Muscle layer of duodenum (tissue), 2 donors: ENCODE measurements around the gene SSR1.
"Not testable (repeated sequence)": the region's sequence is repeated elsewhere in the genome, so short reads cannot be mapped to it uniquely, and the experiment has no call there.

Experiments
- H3K27ac ChIP-seq: one replicate; pipeline ENCODE4 v1.7.0; 2013; ENCODE audit warnings: mild to moderate bottlenecking, low read length
- H3K27me3 ChIP-seq: one replicate; pipeline ENCODE4 v1.7.0; 2013; ENCODE audit warnings: low read depth, mild to moderate bottlenecking, control low read depth, low read length
- H3K36me3 ChIP-seq, 2 donors: one replicate each; pipeline ENCODE4 v1.7.0; 2013; ENCODE audit warnings: low read length in 2 of 2, control low read depth in 1 of 2, mild to moderate bottlenecking in 1 of 2; ENCODE audit not compliant: insufficient read depth in 2 of 2, control insufficient read depth in 1 of 2
- H3K4me1 ChIP-seq, 2 donors: one replicate each; pipeline ENCODE4 v1.7.0; 2013; ENCODE audit warnings: low read length in 2 of 2, mild to moderate bottlenecking in 2 of 2, control low read depth in 1 of 2, moderate library complexity in 1 of 2; ENCODE audit not compliant: insufficient read depth in 2 of 2, control insufficient read depth in 1 of 2
- H3K4me3 ChIP-seq, 2 donors: one replicate each; pipeline ENCODE4 v1.7.0; 2013; ENCODE audit warnings: low read length in 2 of 2, low read depth in 1 of 2, mild to moderate bottlenecking in 1 of 2
- H3K9me3 ChIP-seq, 2 donors: one replicate each; pipeline ENCODE4 v1.7.0; 2013; ENCODE audit warnings: low read length in 2 of 2, control low read depth in 1 of 2, mild to moderate bottlenecking in 1 of 2; ENCODE audit not compliant: control insufficient read depth in 1 of 2
- donor health status: healthy.

The SSR1 gene

GRCh38 chr6:7312616-7313504 is at the start of gene SSR1:
Gene SSR1, minus strand, starts transcription at chr6:7313199. Its CDS starts 79 bp downstream, at chr6:7313120.
- Histone ChIP-seq H3K4me3 (peak within 1 kb of the TSS; percentile 98), H3K9me3 (no peaks in the 10 kb centered on the region), H3K27me3 (no peaks in the 10 kb centered on the region), H3K36me3 (peaks cover 3 to 22% of the 10 kb centered on the region in 2 donors), H3K27ac (peak within 1 kb of the TSS; percentile 94), H3K4me1 (peaks cover 0 to 25% of the 10 kb centered on the region in 2 donors)

GRCh38 chr6:7351916-7352315 is 38.9 kb upstream of the SSR1 start:
- H3K27ac ChIP-seq, H3K9me3 ChIP-seq, H3K36me3 ChIP-seq, H3K4me1 ChIP-seq, H3K27me3 ChIP-seq, H3K4me3 ChIP-seq: not testable (repeated sequence)

DNA sequence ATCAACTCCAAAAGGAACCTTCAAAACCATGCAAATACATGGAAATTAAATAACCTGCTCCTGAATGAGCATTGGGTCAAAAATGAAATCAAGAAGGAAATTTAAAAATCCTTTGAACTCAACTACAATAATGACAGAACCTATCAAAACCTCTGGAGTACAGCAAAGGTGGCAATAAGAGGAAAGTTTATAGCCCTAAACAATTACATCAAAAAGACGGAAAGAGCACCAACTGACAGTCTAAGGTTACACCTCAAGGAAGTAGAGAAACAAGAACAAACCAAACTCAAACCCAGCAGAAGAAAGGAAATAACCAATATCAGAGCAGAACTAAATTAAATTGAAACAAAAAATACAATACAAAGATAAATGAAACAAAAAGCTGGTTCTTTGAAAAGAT is 37.6 kb upstream of the SSR1 start:
- H3K9me3 ChIP-seq, H3K4me3 ChIP-seq, H3K4me1 ChIP-seq, H3K27ac ChIP-seq, H3K36me3 ChIP-seq, H3K27me3 ChIP-seq: not testable (repeated sequence)

- not testable (repeated sequence) for H3K9me3 ChIP-seq, H3K27me3 ChIP-seq, H3K4me3 ChIP-seq, H3K36me3 ChIP-seq, H3K4me1 ChIP-seq, H3K27ac ChIP-seq
Observed at GRCh38 chr6:7347551-7347997, 34.6 kb upstream of the SSR1 start.

GRCh38 chr6:7344773-7345450 is 31.9 kb upstream of the SSR1 start:
- H3K4me1 ChIP-seq, H3K36me3 ChIP-seq, H3K4me3 ChIP-seq, H3K9me3 ChIP-seq, H3K27ac ChIP-seq, H3K27me3 ChIP-seq: not testable (repeated sequence)

GRCh38 chr6:7343546-7344475 is 30.8 kb upstream of the SSR1 start:
- H3K9me3 ChIP-seq = no peaks in the 10 kb centered on the region
- H3K27me3 ChIP-seq = no peaks in the 10 kb centered on the region
- H3K4me1 ChIP-seq = no peaks in the 10 kb centered on the region
- H3K27ac ChIP-seq = no peak overlapping the region
- no peak overlapping the region for H3K4me3 ChIP-seq
- no peaks in the 10 kb centered on the region for H3K36me3 ChIP-seq

GRCh38 chr6:7341989-7342742 is 29.2 kb upstream of the SSR1 start:
- no peaks in the 10 kb centered on the region for H3K9me3 ChIP-seq
- H3K36me3 ChIP-seq = no peaks in the 10 kb centered on the region
- no peak overlapping the region for H3K27ac ChIP-seq
- H3K4me3 ChIP-seq = no peak overlapping the region
- H3K27me3 ChIP-seq = no peaks in the 10 kb centered on the region
- no peaks in the 10 kb centered on the region for H3K4me1 ChIP-seq

DNA sequence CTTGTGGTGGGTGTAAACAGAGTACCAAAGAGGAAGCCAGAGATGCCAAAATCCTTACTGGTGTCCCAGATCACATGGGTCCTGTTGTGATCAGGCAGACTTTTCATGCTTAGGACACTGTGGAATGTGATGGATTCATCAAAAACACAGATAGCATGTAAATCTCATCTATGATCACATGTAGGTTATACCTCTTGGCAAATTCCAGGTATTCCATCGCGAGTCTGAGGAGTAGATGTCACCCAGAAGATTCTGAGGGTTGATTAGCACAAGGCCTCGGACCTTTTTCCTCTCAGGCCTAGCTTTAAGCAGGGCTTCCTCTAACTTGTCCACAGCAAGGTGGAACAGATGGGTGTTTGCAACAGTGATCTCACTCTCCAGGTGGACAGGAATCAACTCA is 28.3 kb upstream of the SSR1 start:
- Histone ChIP-seq H3K27me3 (no peaks in the 10 kb centered on the region), H3K27ac (no peak overlapping the region), H3K4me1 (no peaks in the 10 kb centered on the region), H3K9me3 (no peaks in the 10 kb centered on the region), H3K36me3 (no peaks in the 10 kb centered on the region), H3K4me3 (no peak overlapping the region)

DNA sequence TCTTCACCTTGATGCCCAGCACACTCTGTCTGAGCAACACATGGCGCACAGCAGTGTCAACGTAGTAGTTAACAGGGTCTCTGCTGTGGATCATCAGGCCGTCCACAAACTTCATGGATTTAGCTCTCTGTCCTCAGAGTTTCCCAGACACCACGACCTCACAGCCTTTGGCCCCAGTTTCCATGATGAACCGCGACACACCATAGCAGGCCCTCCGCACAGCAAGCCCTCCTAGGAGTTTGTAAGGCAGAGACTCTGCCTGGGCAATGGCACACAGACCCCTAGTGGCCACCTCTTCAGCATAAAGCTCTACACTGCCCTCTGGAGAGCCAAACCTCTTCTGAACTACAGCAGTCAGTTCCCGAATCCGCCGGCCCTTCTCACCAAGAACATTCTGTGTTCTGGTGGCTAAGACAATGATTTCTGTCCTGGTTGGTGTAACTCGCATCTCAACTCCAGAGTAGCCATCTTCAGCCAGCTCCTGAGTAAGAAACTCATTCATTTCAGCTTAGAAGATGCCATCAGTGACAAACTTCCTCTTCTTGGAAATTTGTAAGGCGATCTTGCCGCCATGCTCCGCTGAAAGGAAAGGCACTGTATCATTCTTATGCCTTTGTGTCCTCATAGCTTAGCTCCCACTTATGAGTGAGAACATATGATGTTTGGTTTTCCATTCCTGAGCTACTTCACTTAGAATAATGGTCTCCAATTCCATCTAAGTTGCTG is 26.2 kb upstream of the SSR1 start:
- H3K27me3 ChIP-seq, H3K36me3 ChIP-seq: not testable (repeated sequence)

GRCh38 chr6:7338031-7338430 is 25.0 kb upstream of the SSR1 start:
- Histone ChIP-seq H3K27ac (no peak overlapping the region), H3K36me3 (no peaks in the 10 kb centered on the region), H3K27me3 (no peaks in the 10 kb centered on the region), H3K4me1 (no peaks in the 10 kb centered on the region), H3K4me3 (no peak overlapping the region), H3K9me3 (no peaks in the 10 kb centered on the region)

More for the DNA sequence above, 26.2 kb upstream of the SSR1 start:
- H3K9me3 ChIP-seq, H3K4me3 ChIP-seq, H3K4me1 ChIP-seq, H3K27ac ChIP-seq: not testable (repeated sequence)
